Stimulated activated CD4-positive, alpha-beta T cell treated with anti-CD3 and anti-CD28 coated beads, Interleukin-1b, Interleukin-23, amount 100 ng/mL, for 24 hours (primary cell): ENCODE data around the gene RAB3GAP1.
A peak's percentile ranks its signal among the peaks of the same experiment; 100 is the strongest.
"Not testable (repeated sequence)": the region's sequence is repeated elsewhere in the genome, so short reads cannot be mapped to it uniquely, and the experiment has no call there.

Experiments used
- DNase-seq, 4 experiments: peaks; one replicate each; pipeline ENCODE4 v3.0.0-alpha.2; 2020; ENCODE audit warnings: low read depth in 4 of 4, low spot score in 1 of 4

The RAB3GAP1 gene

GRCh38 chr2:135052042-135052876 is at the start of gene RAB3GAP1:
TSS of gene RAB3GAP1 (plus strand) at chr2:135052292. CDS start at chr2:135052308, 16 bp downstream.
- peak; percentile 66 to 87 (median 76) for DNase-seq

GRCh38 chr2:135002836-135003235 is 49.3 kb upstream of the RAB3GAP1 start:
- DNase-seq: no peak

GRCh38 chr2:135004005-135004746 is 47.9 kb upstream of the RAB3GAP1 start:
- peak; percentile 41 to 63 (median 49) for DNase-seq

GRCh38 chr2:135005753-135006152 is 46.3 kb upstream of the RAB3GAP1 start:
- DNase-seq: no peak

GRCh38 chr2:135009339-135009738 is 42.8 kb upstream of the RAB3GAP1 start:
- DNase-seq: no peak

GRCh38 chr2:135010200-135010942 is 41.7 kb upstream of the RAB3GAP1 start:
- no peak for DNase-seq

- DNase-seq: no peak
Observed at GRCh38 chr2:135011633-135012032, 40.5 kb upstream of the RAB3GAP1 start.

- no peak for DNase-seq
Observed at GRCh38 chr2:135021618-135022017, 30.5 kb upstream of the RAB3GAP1 start.

- no peak for DNase-seq
Observed at GRCh38 chr2:135022952-135023880, 28.9 kb upstream of the RAB3GAP1 start.

- DNase-seq: no peak
Observed at GRCh38 chr2:135023886-135024485, 28.1 kb upstream of the RAB3GAP1 start.

GRCh38 chr2:135029481-135030134 is 22.5 kb upstream of the RAB3GAP1 start:
- no peak for DNase-seq

GRCh38 chr2:135030826-135031225 is 21.3 kb upstream of the RAB3GAP1 start:
- no peak for DNase-seq

GRCh38 chr2:135033216-135033615 is 18.9 kb upstream of the RAB3GAP1 start:
- not testable (repeated sequence) for DNase-seq

- no peak for DNase-seq
Observed at GRCh38 chr2:135037831-135038230, 14.3 kb upstream of the RAB3GAP1 start.

GRCh38 chr2:135043345-135043744 is 8.7 kb upstream of the RAB3GAP1 start:
- DNase-seq: peak in 2 of 4 experiments; percentile 7

- no peak for DNase-seq
Observed at GRCh38 chr2:135047300-135047699, 4.8 kb upstream of the RAB3GAP1 start, which contains the start of gene MAP3K19. TSS of gene MAP3K19 (minus strand) at chr2:135047447. CDS start at chr2:135024647, 22,800 bp downstream.

GRCh38 chr2:135048122-135048521 is 4.0 kb upstream of the RAB3GAP1 start:
- DNase-seq: no peak

GRCh38 chr2:135050132-135050531 is 2.0 kb upstream of the RAB3GAP1 start:
- DNase-seq: no peak

GRCh38 chr2:135050684-135051083 is 1.4 kb upstream of the RAB3GAP1 start:
- no peak for DNase-seq
